Measurements from ENCODE around the gene SEZ6.

Gene SEZ6

DNA sequence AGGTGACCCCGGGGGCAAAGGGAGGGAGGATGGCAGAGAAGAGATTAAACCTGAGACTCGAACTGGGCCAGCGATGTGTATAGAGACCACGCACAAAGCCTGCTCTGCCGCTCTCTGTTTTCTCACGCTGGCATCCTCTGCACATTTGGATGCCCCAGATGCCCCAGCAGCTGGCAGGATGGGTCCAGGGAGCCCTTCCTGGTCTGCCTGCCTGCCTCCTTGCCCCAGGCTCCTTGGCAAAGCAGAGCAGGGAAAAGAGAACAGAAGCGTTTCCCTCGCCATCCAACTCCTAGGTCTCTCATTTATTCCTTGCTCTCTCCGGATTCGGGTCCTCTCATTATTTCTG, 31.9 kb upstream of the SEZ6 start:
- FAIRE-seq, result no peak

DNA sequence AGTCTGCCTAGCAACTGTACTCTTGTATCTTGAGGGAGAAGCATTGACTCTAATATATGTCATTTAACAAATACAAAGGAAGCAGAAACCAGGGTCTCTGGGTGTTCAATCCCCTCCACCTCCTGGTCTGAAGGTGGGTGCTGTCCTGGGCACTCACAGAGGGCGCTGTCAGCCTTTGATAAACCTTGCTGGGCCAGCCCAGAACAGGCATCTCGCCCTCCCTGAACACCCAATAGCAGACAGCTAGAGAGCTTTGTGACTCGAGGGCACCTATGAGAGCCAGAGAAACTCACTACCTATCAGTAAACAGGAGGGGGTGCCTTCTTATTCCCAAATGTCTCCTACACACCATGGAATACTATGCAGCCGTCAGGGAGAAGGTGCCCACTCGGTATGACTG, 30.8 kb upstream of the SEZ6 start:
- no peak for FAIRE-seq

DNA sequence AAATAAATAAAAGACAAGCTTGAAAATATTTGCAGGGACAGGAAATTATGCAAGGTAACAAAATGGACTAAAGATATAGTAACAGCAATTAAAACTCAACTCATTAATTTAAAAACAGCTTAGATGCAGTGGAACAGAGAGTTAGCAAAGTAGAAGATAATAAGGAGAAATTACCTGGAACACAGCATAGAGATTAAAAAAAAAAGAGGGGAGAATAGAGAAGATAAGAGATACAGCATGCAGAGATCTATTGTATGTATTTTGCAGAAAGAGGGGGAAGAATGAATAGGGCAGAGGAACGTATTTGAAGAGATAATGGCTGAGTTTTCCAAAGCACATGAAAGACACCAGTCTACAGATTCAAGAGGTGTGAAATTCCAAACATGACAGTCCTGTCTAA, 28.7 kb upstream of the SEZ6 start:
- FAIRE-seq, result no peak

- FAIRE-seq, result no peak
Measured at GRCh38 chr17:29032857-29033197, 27.0 kb upstream of the SEZ6 start.

GRCh38 chr17:29032013-29032856, 26.4 kb upstream of the SEZ6 start:
- no peak for FAIRE-seq

DNA sequence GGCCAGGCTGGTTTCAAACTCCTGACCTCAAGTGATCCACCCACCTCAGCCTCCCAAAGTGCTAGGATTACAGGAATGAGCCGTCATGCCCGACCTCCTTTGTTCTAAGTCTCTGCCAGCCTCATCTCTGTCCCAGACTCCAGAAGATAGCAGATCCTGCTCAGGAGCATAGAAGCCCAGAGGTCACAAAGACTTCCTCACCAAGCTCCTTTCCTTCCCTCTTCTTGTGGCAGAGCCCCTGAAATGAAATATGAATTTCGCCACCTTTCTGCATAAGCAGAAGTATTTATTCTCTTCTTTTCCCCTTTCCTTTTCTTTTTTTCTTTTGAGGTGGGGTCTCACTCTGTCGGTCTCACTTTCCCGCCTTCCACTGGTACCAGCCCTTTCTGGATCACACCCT, 25.7 kb upstream of the SEZ6 start:
- FAIRE-seq, result no peak

DNA sequence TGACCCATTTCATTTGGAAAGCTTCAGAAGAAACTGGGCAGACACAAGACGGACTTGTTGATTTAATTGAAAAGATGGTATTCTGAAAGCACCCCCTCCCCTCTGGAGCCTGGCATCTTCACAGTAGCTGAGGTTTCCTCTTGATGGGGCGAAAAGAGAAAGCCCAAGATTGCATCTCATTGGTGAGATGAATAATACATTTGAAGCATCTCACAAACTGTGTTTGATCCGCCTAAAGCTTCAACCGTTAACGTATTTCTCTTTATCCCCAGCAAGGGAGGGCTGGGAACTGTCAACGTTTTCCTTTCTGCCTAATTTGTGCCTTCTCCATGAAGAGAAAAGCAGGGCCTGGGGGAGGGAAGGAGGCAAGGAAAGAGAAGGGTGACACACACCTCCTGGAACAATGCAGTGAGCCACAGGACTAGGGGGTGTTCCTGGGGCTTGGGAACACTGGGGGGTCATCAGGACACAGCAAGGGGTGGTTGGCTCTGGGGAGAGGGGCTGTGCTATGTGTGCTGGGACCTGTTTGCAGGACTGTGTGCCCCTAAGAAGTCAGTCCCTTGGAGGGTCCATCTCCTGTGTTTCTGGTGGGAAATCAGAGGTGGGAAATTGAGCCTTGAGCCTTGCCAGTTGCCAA, 18.6 kb upstream of the SEZ6 start:
- no peak for FAIRE-seq

DNA sequence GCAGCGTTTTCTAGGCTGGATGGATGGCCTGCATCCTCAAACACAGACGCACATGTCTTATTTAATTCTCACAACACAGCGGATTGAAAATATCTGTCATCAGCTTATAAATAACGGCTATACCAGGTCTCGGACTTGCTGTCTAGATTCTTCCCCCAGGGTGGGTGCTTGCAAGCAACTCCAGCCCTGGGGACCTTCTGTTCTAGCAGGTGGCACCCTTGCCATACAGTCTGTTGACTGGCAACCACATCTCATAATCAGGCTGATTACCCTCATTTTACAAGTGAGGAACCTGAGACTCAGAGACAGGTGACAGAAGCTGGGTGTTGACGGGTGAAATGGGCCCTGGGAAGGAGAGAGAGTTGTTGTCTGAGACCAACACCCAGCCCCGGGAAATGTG, 16.2 kb upstream of the SEZ6 start:
- no peak for FAIRE-seq

DNA sequence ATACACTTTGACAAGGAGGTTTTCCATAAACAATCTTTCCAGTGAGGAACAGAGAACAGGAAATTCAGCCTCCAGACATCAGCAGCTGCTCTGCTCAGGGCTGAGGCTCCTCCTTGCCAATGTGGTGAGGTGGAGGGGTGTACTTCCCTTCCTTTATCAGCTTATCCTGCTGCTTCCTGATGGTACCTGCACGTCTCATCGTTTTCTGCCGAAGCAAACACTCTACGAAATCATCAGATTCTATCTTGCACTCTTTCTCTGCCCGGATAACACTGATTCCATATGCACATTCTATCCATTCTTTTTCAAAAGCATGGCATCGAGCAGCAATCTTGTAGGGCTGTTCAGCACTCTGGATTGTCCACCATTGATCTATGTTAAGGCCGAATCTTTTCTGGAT, 15.4 kb upstream of the SEZ6 start:
- FAIRE-seq, result no peak

- no peak for FAIRE-seq
Measured at GRCh38 chr17:29020576-29020975, 14.7 kb upstream of the SEZ6 start.

DNA sequence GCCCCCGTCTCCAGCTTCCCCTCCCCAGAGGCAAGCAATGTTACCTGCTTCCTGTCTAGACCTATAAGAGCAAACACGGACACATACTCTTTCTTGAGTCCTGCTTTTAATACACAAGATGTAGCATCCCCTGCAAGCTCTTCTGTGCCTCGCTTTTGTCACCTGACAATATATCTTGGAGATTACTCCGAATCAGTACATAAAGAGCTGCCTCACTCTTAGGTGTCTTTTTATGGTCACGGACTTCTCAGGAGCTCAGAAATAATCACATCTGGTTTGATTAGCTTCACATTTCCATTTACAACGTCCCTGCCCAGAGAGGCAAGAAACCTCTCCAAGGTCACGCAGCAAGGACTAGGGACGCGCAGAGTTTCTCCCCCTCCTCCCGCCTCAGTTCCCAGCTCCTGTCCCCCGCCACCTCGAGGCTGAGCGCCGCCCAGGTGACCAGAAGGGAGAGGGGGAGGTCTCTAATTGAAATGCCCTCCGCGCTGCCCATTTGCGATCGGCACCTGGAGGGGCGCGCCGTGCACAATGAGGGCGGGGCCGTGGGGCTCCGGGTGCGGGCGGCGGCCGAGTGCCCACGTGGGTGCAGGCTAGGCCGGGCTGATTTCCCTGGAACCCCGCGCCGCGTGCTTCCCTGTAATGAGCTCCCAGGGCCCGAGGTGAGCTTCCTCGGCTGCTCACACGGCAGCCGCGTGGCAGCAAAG, 13.8 kb upstream of the SEZ6 start:
- no peak for FAIRE-seq

GRCh38 chr17:29018788-29019474, 13.1 kb upstream of the SEZ6 start:
- FAIRE-seq, result no peak

- FAIRE-seq, result no peak
Measured at GRCh38 chr17:29016345-29017210, 10.7 kb upstream of the SEZ6 start.

GRCh38 chr17:29014716-29015115, 8.9 kb upstream of the SEZ6 start:
- no peak for FAIRE-seq

GRCh38 chr17:29012535-29012934, 6.7 kb upstream of the SEZ6 start:
- no peak for FAIRE-seq

DNA sequence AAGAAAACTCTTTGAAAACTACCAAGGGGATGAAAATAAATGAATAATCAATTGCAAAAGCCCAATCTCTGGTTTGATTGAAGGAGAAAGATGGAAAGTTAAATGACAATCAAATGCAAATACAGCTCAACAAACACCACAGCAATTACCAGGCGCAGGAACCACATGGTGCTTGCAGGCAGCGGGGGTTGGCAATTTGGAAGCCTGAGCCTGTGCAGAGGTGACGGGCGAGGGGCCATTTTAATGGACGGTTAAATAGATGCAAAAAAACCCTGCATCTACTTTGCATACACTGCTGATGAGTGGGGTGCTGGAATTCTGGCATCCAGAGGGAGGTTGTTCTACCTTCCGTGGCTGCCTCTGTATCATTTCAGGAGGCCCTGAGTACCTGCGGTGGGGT, 4.8 kb upstream of the SEZ6 start:
- no peak for FAIRE-seq

DNA sequence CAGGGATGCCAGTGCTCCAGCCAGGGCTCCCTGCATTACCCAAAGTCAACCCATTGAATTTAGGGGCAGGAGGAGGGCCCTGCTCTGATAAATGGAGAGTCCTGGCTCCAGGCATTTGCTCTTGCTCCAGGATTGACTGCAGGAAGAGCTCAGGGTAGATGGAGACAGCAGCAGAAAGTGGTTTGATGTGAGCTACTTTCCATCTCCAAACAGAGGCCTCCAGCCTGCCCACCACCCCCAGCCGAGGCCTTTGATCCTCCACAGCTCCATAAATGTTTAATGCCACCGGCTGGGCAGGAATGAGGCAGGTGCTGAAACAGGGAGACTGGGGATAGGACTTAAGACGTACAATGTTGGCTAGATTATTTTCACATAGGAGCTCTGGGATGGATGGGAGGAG, 4.3 kb upstream of the SEZ6 start:
- FAIRE-seq, result no peak

DNA sequence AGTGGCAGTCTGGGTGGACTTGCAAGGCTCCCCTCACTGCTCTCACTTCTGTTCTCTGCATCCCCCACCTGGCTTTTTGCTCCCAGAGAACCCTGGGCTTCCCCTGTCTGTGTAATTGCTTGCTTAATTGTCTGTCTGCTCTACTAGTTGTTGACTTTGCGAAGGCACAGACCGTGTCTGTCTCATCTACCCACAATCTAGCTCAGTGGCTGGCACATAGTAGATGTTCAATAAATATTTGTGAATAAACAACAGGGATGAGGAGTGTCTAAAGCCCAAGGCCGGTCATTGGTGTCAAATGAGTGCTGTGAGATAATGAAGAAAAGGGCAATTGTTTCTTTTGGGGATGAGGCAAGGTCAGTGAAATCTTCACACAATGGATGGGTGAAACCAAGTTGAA, 2.8 kb upstream of the SEZ6 start:
- no peak for FAIRE-seq

DNA sequence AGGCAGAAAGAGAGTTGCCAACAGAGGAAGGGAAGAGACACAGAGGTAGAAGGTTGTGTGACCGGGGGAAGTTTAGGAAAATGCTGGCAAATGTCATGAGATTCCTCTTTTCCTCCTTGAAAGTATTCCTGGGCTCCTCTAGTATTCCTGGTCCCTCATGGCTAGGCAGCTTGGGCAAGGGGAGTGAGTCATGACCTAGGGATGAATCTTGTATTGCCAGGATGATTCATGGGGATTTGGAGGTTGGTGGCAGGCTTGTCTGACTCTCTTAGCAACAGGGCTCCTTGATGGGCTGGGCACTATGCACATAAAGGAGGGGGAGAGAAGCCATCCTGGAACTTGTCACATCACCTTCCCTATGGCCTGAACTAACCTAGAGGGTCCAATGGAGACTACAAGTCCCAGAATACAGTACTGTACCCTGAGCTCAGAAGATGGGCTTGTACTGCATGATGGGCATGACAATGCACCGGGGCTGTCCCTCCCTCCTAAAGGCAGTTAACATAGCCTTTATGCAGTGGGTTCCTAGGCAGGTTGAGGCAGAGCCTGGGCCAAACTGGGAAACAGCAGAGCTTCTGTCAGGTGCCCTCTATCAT, 2.1 kb upstream of the SEZ6 start:
- FAIRE-seq, result no peak

DNA sequence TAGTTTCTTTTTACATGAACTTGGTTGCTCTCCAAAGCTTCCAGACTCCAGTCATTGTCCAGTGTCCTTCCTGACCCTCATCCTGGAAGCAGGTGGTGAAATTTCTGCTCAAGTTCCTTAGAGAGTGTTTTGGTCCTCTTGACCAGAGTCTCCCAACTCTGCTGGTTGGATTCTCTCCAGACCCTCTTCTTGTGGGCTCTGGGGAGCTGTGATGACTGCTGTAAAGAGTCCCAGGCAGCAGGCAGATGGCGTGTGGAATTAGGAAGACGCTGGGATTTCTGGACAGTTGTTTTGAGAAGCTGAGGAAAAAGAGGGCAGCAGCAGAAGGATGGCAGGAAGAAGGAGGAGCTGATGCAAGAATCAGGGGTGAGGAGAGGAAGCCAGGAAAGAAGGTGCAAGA, 1.6 kb upstream of the SEZ6 start:
- FAIRE-seq, result no peak

GRCh38 chr17:29004081-29004692, 1.6 kb downstream of the SEZ6 start:
- no peak for FAIRE-seq

GRCh38 chr17:29003289-29003688, 2.5 kb downstream of the SEZ6 start:
- no peak for FAIRE-seq

All from colon (tissue), 2 donors.